ENCODE results near the gene ADK.

DNA sequence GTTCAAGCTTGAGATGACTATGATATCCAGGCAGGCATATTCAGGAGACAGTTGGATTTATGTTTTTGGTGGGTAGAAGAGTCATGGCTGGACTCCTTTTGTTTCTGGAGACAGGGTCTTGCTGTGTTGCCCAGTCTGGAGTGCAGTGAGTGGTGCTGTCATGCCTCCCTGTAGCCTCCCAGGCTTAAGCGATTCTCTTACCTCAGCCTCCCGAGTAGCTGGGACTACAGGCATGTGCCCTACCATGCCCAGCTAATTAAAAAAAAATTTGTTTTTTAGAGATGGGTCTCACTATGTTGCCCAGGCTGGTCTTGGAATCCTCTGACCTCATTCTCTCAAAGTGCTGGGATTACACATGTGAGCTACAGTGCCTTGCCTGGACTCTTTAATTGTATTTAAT lies 62.0 kb downstream of the ADK start:
- TF ChIP-seq, protein P1, sequence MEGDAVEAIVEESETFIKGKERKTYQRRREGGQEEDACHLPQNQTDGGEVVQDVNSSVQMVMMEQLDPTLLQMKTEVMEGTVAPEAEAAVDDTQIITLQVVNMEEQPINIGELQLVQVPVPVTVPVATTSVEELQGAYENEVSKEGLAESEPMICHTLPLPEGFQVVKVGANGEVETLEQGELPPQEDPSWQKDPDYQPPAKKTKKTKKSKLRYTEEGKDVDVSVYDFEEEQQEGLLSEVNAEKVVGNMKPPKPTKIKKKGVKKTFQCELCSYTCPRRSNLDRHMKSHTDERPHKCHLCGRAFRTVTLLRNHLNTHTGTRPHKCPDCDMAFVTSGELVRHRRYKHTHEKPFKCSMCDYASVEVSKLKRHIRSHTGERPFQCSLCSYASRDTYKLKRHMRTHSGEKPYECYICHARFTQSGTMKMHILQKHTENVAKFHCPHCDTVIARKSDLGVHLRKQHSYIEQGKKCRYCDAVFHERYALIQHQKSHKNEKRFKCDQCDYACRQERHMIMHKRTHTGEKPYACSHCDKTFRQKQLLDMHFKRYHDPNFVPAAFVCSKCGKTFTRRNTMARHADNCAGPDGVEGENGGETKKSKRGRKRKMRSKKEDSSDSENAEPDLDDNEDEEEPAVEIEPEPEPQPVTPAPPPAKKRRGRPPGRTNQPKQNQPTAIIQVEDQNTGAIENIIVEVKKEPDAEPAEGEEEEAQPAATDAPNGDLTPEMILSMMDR (IDR thresholded peaks at IDR 0.05): no peak
- no peak for TF ChIP-seq POLR2A (IDR thresholded peaks at IDR 0.05)

All from heart left ventricle (tissue), 13 donors.